ENCODE results near the gene ARMC6. TPM values are rescaled to one million over a fixed set of nuclear protein-coding genes. Genes with fewer than 3 reads are reported as not detected.

Gene ARMC6
- 10 to 100 TPM; 11.8 to 12.8 TPM for total RNA-seq
- polyA plus RNA-seq = 10 to 100 TPM; 23.6 to 25.8 TPM

- H3K36me3 Mint-ChIP-seq = peaks cover 9 to 19% of the 10 kb centered on the region in 2 donors
- ChIA-PET CTCF (ENCODE audit: partially characterized antibody) (no interaction called here), POLR2A (ENCODE audit: partially characterized antibody) (interaction anchor here (0.7 kb wide), 1 partner anchor 32 kb away, joined by 3 read pairs; no protein-coding TSS in a partner anchor)
- Histone ChIP-seq H3K27me3 (ENCODE audit: insufficient read depth, low read length) (no peaks in the 10 kb centered on the region), H3K4me3 (ENCODE audit: low read length in 2 of 2) (peak within 1 kb of the TSS; percentile 81), H3K27ac (ENCODE audit: low read depth, low read length) (peak within 1 kb of the TSS; percentile 82), H3K36me3 (ENCODE audit: insufficient read depth, low read length) (peaks cover under 1% of the 10 kb centered on the region), H3K4me1 (ENCODE audit: insufficient read depth, low read length) (peaks cover 23% of the 10 kb centered on the region), H3K9me3 (ENCODE audit: control insufficient read depth in 1 of 2, low read length in 2 of 2) (no peaks in the 10 kb centered on the region)
- peak; percentile 88 to 97 (median 94) for DNase-seq
- peak within 1 kb of the TSS; percentile 91 to 97 (median 93) for H3K4me3 Mint-ChIP-seq
- peak within 1 kb of the TSS; percentile 84 to 99 (median 94) for H3K27ac Mint-ChIP-seq
- H3K4me1 Mint-ChIP-seq = peaks cover 16 to 43% (median 26%) of the 10 kb centered on the region in 4 donors
- no peaks in the 10 kb centered on the region for H3K9me3 Mint-ChIP-seq
- intact Hi-C loops (cut with micrococcal nuclease) = loop anchor here (1.0 to 10.0 kb wide), 2 partner anchors 30 to 119 kb away; partner anchors contain the start of genes COPE, DDX49 and SLC25A42
- H3K27me3 Mint-ChIP-seq = no peaks in the 10 kb centered on the region
These were observed at the start of gene ARMC6, which contains the start of gene SUGP2 for GRCh38 chr19:19033426-19034203. ARMC6 (plus strand) TSS chr19:19033603; CDS start chr19:19034210, 607 bp downstream. SUGP2 (minus strand) TSS chr19:19033517; CDS start chr19:19031071, 2,446 bp downstream.

- H3K4me3 Mint-ChIP-seq = no peak overlapping the region
- Histone ChIP-seq H3K27ac (ENCODE audit: low read depth, low read length) (no peak overlapping the region), H3K4me3 (ENCODE audit: low read length in 2 of 2) (no peak overlapping the region), H3K36me3 (ENCODE audit: insufficient read depth, low read length) (no peaks in the 10 kb centered on the region), H3K27me3 (ENCODE audit: insufficient read depth, low read length) (no peaks in the 10 kb centered on the region), H3K9me3 (ENCODE audit: control insufficient read depth in 1 of 2, low read length in 2 of 2) (no peaks in the 10 kb centered on the region), H3K4me1 (ENCODE audit: insufficient read depth, low read length) (no peaks in the 10 kb centered on the region)
- no peaks in the 10 kb centered on the region for H3K36me3 Mint-ChIP-seq
- H3K9me3 Mint-ChIP-seq = no peaks in the 10 kb centered on the region
- H3K4me1 Mint-ChIP-seq = peaks cover 0 to 2% (median 0%) of the 10 kb centered on the region in 4 donors
- ChIA-PET CTCF (ENCODE audit: partially characterized antibody) (no interaction called here), POLR2A (ENCODE audit: partially characterized antibody) (no interaction called here)
- intact Hi-C loops (cut with micrococcal nuclease) = no loop called here
- no peak overlapping the region for H3K27ac Mint-ChIP-seq
- no peak for DNase-seq
- peaks cover 7% of the 10 kb centered on the region in 2 donors for H3K27me3 Mint-ChIP-seq
These were observed 49.2 kb upstream of the ARMC6 start for GRCh38 chr19:18984251-18984650.

- ChIA-PET POLR2A (ENCODE audit: partially characterized antibody) (no interaction called here), CTCF (ENCODE audit: partially characterized antibody) (no interaction called here)
- no peaks in the 10 kb centered on the region for H3K9me3 ChIP-seq (ENCODE audit: control insufficient read depth in 1 of 2, low read length in 2 of 2)
- H3K27me3 ChIP-seq (ENCODE audit: insufficient read depth, low read length) = no peaks in the 10 kb centered on the region
- Mint-ChIP-seq H3K27me3 (peaks cover 6 to 7% of the 10 kb centered on the region in 2 donors), H3K36me3 (no peaks in the 10 kb centered on the region), H3K9me3 (no peaks in the 10 kb centered on the region), H3K27ac (no peak overlapping the region), H3K4me3 (no peak overlapping the region), H3K4me1 (peaks cover 0 to 2% (median 0%) of the 10 kb centered on the region in 4 donors)
- no peak overlapping the region for H3K27ac ChIP-seq (ENCODE audit: low read depth, low read length)
- no peaks in the 10 kb centered on the region for H3K36me3 ChIP-seq (ENCODE audit: insufficient read depth, low read length)
- H3K4me1 ChIP-seq (ENCODE audit: insufficient read depth, low read length) = no peaks in the 10 kb centered on the region
- no peak for DNase-seq
- no peak overlapping the region for H3K4me3 ChIP-seq (ENCODE audit: low read length in 2 of 2)
- intact Hi-C loops (cut with micrococcal nuclease) = no loop called here
These were observed 48.1 kb upstream of the ARMC6 start for GRCh38 chr19:18985257-18985656.

- peaks cover 8 to 9% of the 10 kb centered on the region in 2 donors for H3K36me3 Mint-ChIP-seq
- ChIA-PET CTCF (ENCODE audit: partially characterized antibody) (interaction anchor here (1.4 kb wide), 1 partner anchor 120 kb away, joined by 4 read pairs; no protein-coding TSS in a partner anchor), POLR2A (ENCODE audit: partially characterized antibody) (no interaction called here)
- Histone ChIP-seq H3K27ac (ENCODE audit: low read depth, low read length) (no peak overlapping the region), H3K4me3 (ENCODE audit: low read length in 2 of 2) (no peak overlapping the region), H3K4me1 (ENCODE audit: insufficient read depth, low read length) (no peaks in the 10 kb centered on the region), H3K36me3 (ENCODE audit: insufficient read depth, low read length) (no peaks in the 10 kb centered on the region), H3K9me3 (ENCODE audit: control insufficient read depth in 1 of 2, low read length in 2 of 2) (no peaks in the 10 kb centered on the region), H3K27me3 (ENCODE audit: insufficient read depth, low read length) (no peaks in the 10 kb centered on the region)
- H3K27ac Mint-ChIP-seq = no peak overlapping the region
- no peak for DNase-seq
- H3K27me3 Mint-ChIP-seq = peaks cover 5 to 6% of the 10 kb centered on the region in 2 donors
- H3K4me3 Mint-ChIP-seq = no peak overlapping the region
- H3K9me3 Mint-ChIP-seq = peaks cover 0 to 2% (median 0%) of the 10 kb centered on the region in 8 donors
- intact Hi-C loops (cut with micrococcal nuclease) = no loop called here
- H3K4me1 Mint-ChIP-seq = peaks cover 0 to 2% (median 0%) of the 10 kb centered on the region in 4 donors
These were observed 45.9 kb upstream of the ARMC6 start for GRCh38 chr19:18987456-18987855.

GRCh38 chr19:18989316-18989715, 44.1 kb upstream of the ARMC6 start:
- no peak overlapping the region for H3K4me3 Mint-ChIP-seq
- H3K36me3 Mint-ChIP-seq = peaks cover 25 to 26% of the 10 kb centered on the region in 2 donors
- DNase-seq = no peak

GRCh38 chr19:18990128-18990708, 43.2 kb upstream of the ARMC6 start:
- Mint-ChIP-seq H3K27ac (no peak overlapping the region), H3K4me3 (no peak overlapping the region), H3K9me3 (peaks cover 0 to 2% (median 0%) of the 10 kb centered on the region in 8 donors), H3K36me3 (peaks cover 27 to 30% of the 10 kb centered on the region in 2 donors), H3K27me3 (peaks cover 0 to 2% of the 10 kb centered on the region in 2 donors), H3K4me1 (peaks cover 0 to 2% (median 0%) of the 10 kb centered on the region in 4 donors)
- no peaks in the 10 kb centered on the region for H3K27me3 ChIP-seq (ENCODE audit: insufficient read depth, low read length)
- H3K4me3 ChIP-seq (ENCODE audit: low read length in 2 of 2) = no peak overlapping the region
- no peak overlapping the region for H3K27ac ChIP-seq (ENCODE audit: low read depth, low read length)
- ChIA-PET POLR2A (ENCODE audit: partially characterized antibody) (no interaction called here), CTCF (ENCODE audit: partially characterized antibody) (no interaction called here)
- intact Hi-C loops (cut with micrococcal nuclease) = no loop called here
- H3K9me3 ChIP-seq (ENCODE audit: control insufficient read depth in 1 of 2, low read length in 2 of 2) = no peaks in the 10 kb centered on the region
- H3K4me1 ChIP-seq (ENCODE audit: insufficient read depth, low read length) = no peaks in the 10 kb centered on the region
- DNase-seq = no peak
- peaks cover 24% of the 10 kb centered on the region for H3K36me3 ChIP-seq (ENCODE audit: insufficient read depth, low read length)

More at GRCh38 chr19:18989316-18989715, 44.1 kb upstream of the ARMC6 start:
- no peak overlapping the region for H3K27ac Mint-ChIP-seq
- ChIA-PET CTCF (ENCODE audit: partially characterized antibody) (no interaction called here), POLR2A (ENCODE audit: partially characterized antibody) (no interaction called here)
- peaks cover 17% of the 10 kb centered on the region for H3K36me3 ChIP-seq (ENCODE audit: insufficient read depth, low read length)
- H3K9me3 Mint-ChIP-seq = peaks cover 0 to 2% (median 0%) of the 10 kb centered on the region in 8 donors
- intact Hi-C loops (cut with micrococcal nuclease) = no loop called here
- H3K4me1 Mint-ChIP-seq = peaks cover 0 to 2% (median 0%) of the 10 kb centered on the region in 4 donors
- H3K27me3 ChIP-seq (ENCODE audit: insufficient read depth, low read length) = no peaks in the 10 kb centered on the region
- no peaks in the 10 kb centered on the region for H3K4me1 ChIP-seq (ENCODE audit: insufficient read depth, low read length)
- peaks cover 0 to 2% of the 10 kb centered on the region in 2 donors for H3K27me3 Mint-ChIP-seq
- H3K27ac ChIP-seq (ENCODE audit: low read depth, low read length) = no peak overlapping the region
- H3K9me3 ChIP-seq (ENCODE audit: control insufficient read depth in 1 of 2, low read length in 2 of 2) = no peaks in the 10 kb centered on the region
- H3K4me3 ChIP-seq (ENCODE audit: low read length in 2 of 2) = no peak overlapping the region

GRCh38 chr19:18991006-18991405, 42.4 kb upstream of the ARMC6 start:
- Mint-ChIP-seq H3K36me3 (peaks cover 27 to 34% of the 10 kb centered on the region in 2 donors), H3K4me3 (no peak overlapping the region), H3K27ac (no peak overlapping the region), H3K27me3 (no peaks in the 10 kb centered on the region), H3K9me3 (peaks cover 0 to 2% (median 0%) of the 10 kb centered on the region in 8 donors), H3K4me1 (no peaks in the 10 kb centered on the region)
- ChIA-PET POLR2A (ENCODE audit: partially characterized antibody) (no interaction called here), CTCF (ENCODE audit: partially characterized antibody) (no interaction called here)
- Histone ChIP-seq H3K4me1 (ENCODE audit: insufficient read depth, low read length) (no peaks in the 10 kb centered on the region), H3K9me3 (ENCODE audit: control insufficient read depth in 1 of 2, low read length in 2 of 2) (no peaks in the 10 kb centered on the region), H3K4me3 (ENCODE audit: low read length in 2 of 2) (no peak overlapping the region), H3K36me3 (ENCODE audit: insufficient read depth, low read length) (peaks cover 30% of the 10 kb centered on the region), H3K27me3 (ENCODE audit: insufficient read depth, low read length) (no peaks in the 10 kb centered on the region), H3K27ac (ENCODE audit: low read depth, low read length) (no peak overlapping the region)
- intact Hi-C loops (cut with micrococcal nuclease) = no loop called here
- no peak for DNase-seq
